ENCODE results near the gene C5orf52. TPM values are rescaled to one million over a fixed set of nuclear protein-coding genes. Genes with fewer than 3 reads are reported as not detected.
"Not testable (repeated sequence)": the region's sequence is repeated elsewhere in the genome, so short reads cannot be mapped to it uniquely, and the experiment has no call there.

Gene C5orf52
- polyA plus RNA-seq, 1 experiment = not detected

- Histone ChIP-seq H3K27me3 (ENCODE audit: control insufficient read depth, insufficient read depth, low read length) (no peaks in the 10 kb centered on the region), H3K27ac (ENCODE audit: low read depth, low read length) (no peak overlapping the region), H3K9me3 (ENCODE audit: control insufficient read depth, insufficient read depth, low read length) (no peaks in the 10 kb centered on the region), H3K4me3 (ENCODE audit: low read depth, low read length) (no peak overlapping the region)
- POLR2A ChIA-PET = no interaction called here
- DNase-seq (ENCODE audit: low read depth, low spot score) = no peak
- no peak for TF ChIP-seq CTCF (IDR thresholded peaks at IDR 0.05; ENCODE audit: low read depth, low read length)
- CTCF ChIA-PET = no interaction called here
Observed at GRCh38 chr5:157713830-157714595, 42.7 kb downstream of the C5orf52 start.

DNA sequence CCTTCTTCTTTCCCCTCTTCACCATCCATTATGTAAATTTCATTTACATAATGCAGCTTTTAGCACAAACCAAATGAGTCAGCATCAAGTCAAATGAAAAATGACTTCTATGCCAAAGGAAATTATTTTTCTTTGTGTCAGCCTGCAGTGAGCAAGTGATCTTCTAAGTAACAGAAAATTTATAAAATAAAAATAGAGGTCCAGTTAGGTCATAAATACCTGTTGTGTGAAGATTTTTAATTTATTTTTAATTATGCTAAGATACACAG, 43.2 kb downstream of the C5orf52 start:
- Histone ChIP-seq H3K4me3 (ENCODE audit: low read depth, low read length) (no peak overlapping the region), H3K27ac (ENCODE audit: low read depth, low read length) (no peak overlapping the region), H3K27me3 (ENCODE audit: control insufficient read depth, insufficient read depth, low read length) (no peaks in the 10 kb centered on the region), H3K9me3 (ENCODE audit: control insufficient read depth, insufficient read depth, low read length) (no peaks in the 10 kb centered on the region)
- no peak for TF ChIP-seq CTCF (IDR thresholded peaks at IDR 0.05; ENCODE audit: low read depth, low read length)
- ChIA-PET POLR2A (no interaction called here), CTCF (no interaction called here)
- DNase-seq (ENCODE audit: low read depth, low spot score) = no peak

GRCh38 chr5:157718519-157718918, 47.2 kb downstream of the C5orf52 start:
- Histone ChIP-seq H3K27me3 (ENCODE audit: control insufficient read depth, insufficient read depth, low read length) (no peaks in the 10 kb centered on the region), H3K9me3 (ENCODE audit: control insufficient read depth, insufficient read depth, low read length) (no peaks in the 10 kb centered on the region), H3K4me3 (ENCODE audit: low read depth, low read length) (no peak overlapping the region), H3K27ac (ENCODE audit: low read depth, low read length) (no peak overlapping the region)
- ChIA-PET POLR2A (interaction anchor here (0.5 to 1.6 kb wide), 3 partner anchors 12 to 143 kb away, joined by 3 to 4 read pairs (median 4); partner anchors contain the start of genes ADAM19 and THG1L), CTCF (interaction anchor here (0.8 to 5.7 kb wide), 50 partner anchors 10 to 571 kb away, joined by 3 to 77 read pairs (median 4); partner anchors contain the start of gene LSM11)
- TF ChIP-seq CTCF (IDR thresholded peaks at IDR 0.05; ENCODE audit: low read depth, low read length) = peak; percentile 69
- no peak for DNase-seq (ENCODE audit: low read depth, low spot score)

- TF ChIP-seq CTCF (IDR thresholded peaks at IDR 0.05; ENCODE audit: low read depth, low read length) = no peak
- ChIA-PET CTCF (interaction anchor here (0.6 to 5.7 kb wide), 36 partner anchors 9 to 1330 kb away, joined by 3 to 77 read pairs (median 5); partner anchors contain the start of gene LSM11), POLR2A (interaction anchor here (0.7 to 1.6 kb wide), 2 partner anchors 12 to 144 kb away, joined by 3 to 4 read pairs; partner anchors contain the start of genes ADAM19 and THG1L)
- Histone ChIP-seq H3K9me3 (ENCODE audit: control insufficient read depth, insufficient read depth, low read length) (no peaks in the 10 kb centered on the region), H3K4me3 (ENCODE audit: low read depth, low read length) (no peak overlapping the region), H3K27ac (ENCODE audit: low read depth, low read length) (no peak overlapping the region), H3K27me3 (ENCODE audit: control insufficient read depth, insufficient read depth, low read length) (no peaks in the 10 kb centered on the region)
- no peak for DNase-seq (ENCODE audit: low read depth, low spot score)
Observed at GRCh38 chr5:157719245-157719644, 47.9 kb downstream of the C5orf52 start.

DNA sequence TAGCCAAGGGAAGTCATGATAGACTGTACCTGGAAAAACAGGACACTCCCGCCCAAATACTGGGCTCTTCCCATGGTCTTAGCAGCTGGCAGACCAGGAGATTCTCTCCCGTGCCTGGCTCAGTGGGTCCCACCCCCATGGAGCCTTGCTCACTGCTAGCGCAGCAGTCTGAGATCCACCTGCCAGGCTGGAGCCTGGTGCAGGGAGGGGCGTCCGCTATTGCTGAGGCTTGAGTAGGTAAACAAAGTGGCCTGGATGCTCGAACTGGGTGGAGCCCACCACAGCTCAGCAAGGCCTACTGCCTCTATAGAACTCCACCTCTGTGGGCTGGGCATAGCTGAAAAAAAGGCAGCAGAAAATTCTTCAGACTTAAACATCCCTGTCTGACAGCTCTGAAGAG, 49.8 kb downstream of the C5orf52 start:
- no peak for DNase-seq (ENCODE audit: low read depth, low spot score)
- ChIA-PET POLR2A (no interaction called here), CTCF (interaction anchor here (5.1 to 5.5 kb wide), 2 partner anchors 22 to 393 kb away, joined by 53 to 55 read pairs; partner anchors contain the start of gene LSM11)
- H3K9me3 ChIP-seq (ENCODE audit: control insufficient read depth, insufficient read depth, low read length) = no peaks in the 10 kb centered on the region
- H3K27ac ChIP-seq (ENCODE audit: low read depth, low read length) = no peak overlapping the region
- H3K27me3 ChIP-seq (ENCODE audit: control insufficient read depth, insufficient read depth, low read length) = no peaks in the 10 kb centered on the region
- no peak for TF ChIP-seq CTCF (IDR thresholded peaks at IDR 0.05; ENCODE audit: low read depth, low read length)
- H3K4me3 ChIP-seq (ENCODE audit: low read depth, low read length) = no peak overlapping the region

- H3K27ac ChIP-seq (ENCODE audit: low read depth, low read length); H3K27me3 ChIP-seq (ENCODE audit: control insufficient read depth, insufficient read depth, low read length); H3K9me3 ChIP-seq (ENCODE audit: control insufficient read depth, insufficient read depth, low read length); DNase-seq (ENCODE audit: low read depth, low spot score); H3K4me3 ChIP-seq (ENCODE audit: low read depth, low read length); CTCF ChIA-PET; POLR2A ChIA-PET: not testable (repeated sequence)
Observed at GRCh38 chr5:157722895-157723294, 51.6 kb downstream of the C5orf52 start.

DNA sequence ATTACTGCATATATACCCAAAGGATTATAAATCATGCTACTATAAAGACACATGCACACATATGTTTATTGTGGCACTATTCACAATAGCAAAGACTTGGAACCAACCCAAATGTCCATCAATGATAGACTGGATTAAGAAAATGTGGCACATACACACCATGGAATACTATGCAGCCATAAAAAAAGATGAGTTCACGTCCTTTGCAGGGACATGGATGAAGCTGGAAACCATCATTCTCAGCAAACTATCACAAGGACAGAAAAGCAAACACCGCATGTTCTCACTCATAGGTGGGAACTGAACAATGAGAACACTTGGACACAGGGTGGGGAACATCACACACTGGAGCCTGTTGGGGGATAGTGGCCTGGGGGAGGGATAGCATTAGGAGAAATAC, 55.3 kb downstream of the C5orf52 start:
- CTCF ChIA-PET; DNase-seq (ENCODE audit: low read depth, low spot score); POLR2A ChIA-PET: not testable (repeated sequence)

More for the DNA sequence above, 55.3 kb downstream of the C5orf52 start:
- not testable (repeated sequence) for H3K9me3 ChIP-seq (ENCODE audit: control insufficient read depth, insufficient read depth, low read length); H3K4me3 ChIP-seq (ENCODE audit: low read depth, low read length); H3K27ac ChIP-seq (ENCODE audit: low read depth, low read length); H3K27me3 ChIP-seq (ENCODE audit: control insufficient read depth, insufficient read depth, low read length)
